ENCODE measurements around the gene MLIP. TPM values are rescaled to one million over a fixed set of nuclear protein-coding genes. Genes with fewer than 3 reads are reported as not detected.

The MLIP gene
- total RNA-seq, 2 donors from 2014 or later, result 2.1 to 2.7 TPM

DNA sequence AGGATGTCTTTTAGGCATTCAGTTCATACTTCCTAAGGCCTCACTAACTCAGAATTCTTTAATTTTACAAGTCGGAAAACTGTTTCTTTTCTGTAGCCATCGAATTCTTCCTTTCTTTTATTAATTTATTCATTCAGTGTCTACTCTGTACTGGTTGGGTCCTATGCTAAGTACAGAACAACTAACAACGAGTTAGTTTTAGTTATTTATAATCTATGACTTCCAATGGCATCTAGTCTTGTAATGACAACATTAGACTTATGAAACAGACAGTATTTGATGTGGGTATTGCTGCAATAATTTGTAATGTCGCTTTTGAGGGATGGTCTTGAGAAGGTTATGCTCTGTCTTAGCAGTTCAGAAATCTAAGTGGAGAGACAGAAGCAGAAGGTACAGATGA lies 141.7 kb downstream of the MLIP start:
- DNase-seq (no peak), ATAC-seq (no peak)
- intact Hi-C loops (cut with DNase I, micrococcal nuclease), result no loop called here

- ATAC-seq (no peak), DNase-seq (no peak)
- intact Hi-C loops (cut with DNase I, micrococcal nuclease), result no loop called here
These were observed 143.6 kb downstream of the MLIP start for GRCh38 chr6:54254886-54255285.

DNA sequence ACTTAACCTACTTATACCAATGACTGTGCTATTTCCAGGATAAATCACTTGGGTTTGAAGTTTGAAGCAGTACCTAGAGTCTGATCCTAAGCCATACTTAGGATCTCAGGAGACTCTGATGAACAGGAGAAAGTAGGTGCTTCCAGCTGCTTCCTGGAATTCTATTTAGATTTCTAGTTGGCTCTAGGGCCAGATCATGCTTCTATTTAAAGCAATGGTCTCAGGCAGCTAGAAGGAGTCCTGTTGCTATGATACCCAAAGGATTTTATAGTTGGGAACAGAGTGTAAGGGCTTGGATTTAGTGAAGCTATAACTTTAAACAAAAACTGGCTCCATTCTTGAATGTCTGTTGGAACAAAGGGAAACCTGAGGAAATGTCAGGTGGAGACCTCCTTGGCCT lies 144.6 kb downstream of the MLIP start:
- no peak for ATAC-seq
- intact Hi-C loops (cut with DNase I, micrococcal nuclease), result no loop called here
- DNase-seq, result no peak

GRCh38 chr6:54260025-54260424 lies 148.8 kb downstream of the MLIP start:
- ATAC-seq (no peak), DNase-seq (no peak)
- intact Hi-C loops (cut with DNase I, micrococcal nuclease), result no loop called here

DNA sequence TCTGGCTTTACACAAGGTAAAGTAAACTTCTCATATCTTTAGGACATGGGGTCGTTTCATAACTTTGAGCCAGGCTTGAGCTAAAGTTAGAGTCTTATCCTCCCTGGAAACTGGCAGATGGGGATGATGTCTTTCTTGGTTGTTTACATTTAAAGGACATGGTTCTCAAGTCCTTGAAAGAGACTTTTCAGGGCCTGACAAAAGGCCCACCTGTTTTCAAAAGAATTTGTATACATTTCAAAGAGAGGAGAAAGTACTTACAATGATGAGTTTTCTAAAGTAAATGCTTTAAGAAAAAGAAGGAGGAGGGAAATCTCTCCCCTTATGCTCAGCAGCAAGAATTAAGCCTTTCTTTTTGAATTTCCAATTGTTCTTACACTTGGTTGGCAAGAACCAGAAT lies 151.3 kb downstream of the MLIP start:
- DNase-seq (no peak), ATAC-seq (no peak)
- intact Hi-C loops (cut with DNase I, micrococcal nuclease), result no loop called here

DNA sequence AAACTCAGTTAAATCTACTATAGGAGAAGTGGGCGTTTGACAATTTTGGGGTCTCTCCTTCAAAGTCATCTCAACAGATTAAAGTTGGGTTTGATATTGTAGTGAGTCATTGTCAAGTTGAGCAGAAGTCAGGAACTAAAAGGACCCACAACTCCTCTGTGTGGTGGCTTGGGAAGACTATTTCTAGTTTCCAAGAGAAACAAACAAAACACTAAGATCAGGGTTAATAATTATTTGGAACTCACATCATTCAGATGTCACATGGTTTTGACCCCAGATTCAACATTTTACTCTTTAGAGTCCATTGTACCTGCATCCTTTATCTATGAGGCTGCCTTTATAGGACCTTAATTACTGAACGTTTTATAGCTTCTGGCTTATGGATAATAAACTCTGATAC lies 151.7 kb downstream of the MLIP start:
- ATAC-seq (peak; percentile 34), DNase-seq (no peak)
- intact Hi-C loops (cut with DNase I, micrococcal nuclease), result no loop called here

DNA sequence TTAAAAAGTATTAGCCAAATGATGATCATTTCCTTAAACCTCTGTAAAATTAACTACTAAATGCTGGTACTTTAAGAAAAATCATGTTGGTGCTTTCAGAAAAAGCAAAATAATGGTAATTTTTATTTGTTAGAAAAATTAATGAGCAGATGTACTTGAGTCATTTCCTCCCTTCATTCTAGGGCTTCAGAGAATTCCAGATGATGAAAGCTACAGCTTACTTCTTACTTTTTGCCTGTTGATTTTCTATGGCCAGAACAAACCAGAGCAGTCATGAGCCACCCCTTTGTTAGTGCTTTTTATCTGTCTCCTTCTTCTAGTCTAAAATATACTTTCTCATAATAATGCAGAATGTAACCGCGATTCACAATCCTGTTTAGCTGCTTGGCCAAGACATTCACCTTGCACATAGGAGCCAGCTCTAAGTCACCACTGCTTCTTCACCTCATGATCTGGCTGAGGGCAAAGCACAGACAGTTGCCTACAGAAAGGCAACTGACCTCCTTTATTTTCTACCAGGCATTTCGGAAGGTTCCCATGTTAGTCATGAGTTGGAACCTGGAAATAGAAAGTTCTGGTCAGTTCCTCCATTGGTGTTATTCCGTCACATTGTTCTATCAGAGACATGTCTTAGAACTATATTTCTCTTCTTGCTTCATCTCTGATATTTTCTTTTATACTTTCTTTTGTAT lies 153.5 kb downstream of the MLIP start:
- intact Hi-C loops (cut with DNase I, micrococcal nuclease), result no loop called here
- ATAC-seq (no peak), DNase-seq (no peak)

- intact Hi-C loops (cut with DNase I, micrococcal nuclease), result no loop called here
- no peak for ATAC-seq
- DNase-seq, result no peak
These were observed 155.2 kb downstream of the MLIP start for GRCh38 chr6:54266400-54266923.

DNA sequence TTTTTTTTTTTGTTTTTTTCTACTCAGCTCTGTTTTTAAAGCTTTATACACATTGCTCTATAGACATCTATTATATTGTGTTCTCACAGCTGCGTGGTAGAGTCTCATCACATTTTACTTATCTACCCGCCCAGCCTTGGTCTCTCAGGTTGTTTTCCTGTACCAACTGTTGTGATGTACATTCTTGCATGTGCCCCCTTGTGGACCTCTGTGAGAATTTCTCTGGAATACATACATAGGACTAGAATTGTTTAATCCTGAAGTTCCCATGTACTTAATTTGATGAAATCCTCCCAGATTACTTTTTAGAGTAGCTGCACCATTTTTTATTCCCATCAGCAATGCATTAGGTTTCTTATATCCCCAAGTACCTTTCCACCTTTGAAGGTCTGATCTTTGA lies 156.6 kb downstream of the MLIP start:
- intact Hi-C loops (cut with DNase I, micrococcal nuclease), result no loop called here
- ATAC-seq (peak; percentile 62), DNase-seq (peak; percentile 27 to 33)

- DNase-seq (no peak), ATAC-seq (no peak)
- intact Hi-C loops (cut with DNase I, micrococcal nuclease), result no loop called here
These were observed 162.1 kb downstream of the MLIP start for GRCh38 chr6:54273214-54273820.

- DNase-seq, result no peak
These were observed 163.1 kb downstream of the MLIP start for GRCh38 chr6:54274383-54274782.

GRCh38 chr6:54282186-54282585 lies 170.9 kb downstream of the MLIP start:
- intact Hi-C loops (cut with DNase I, micrococcal nuclease), result no loop called here
- ATAC-seq, result no peak

More at GRCh38 chr6:54274383-54274782, 163.1 kb downstream of the MLIP start:
- no peak for ATAC-seq
- intact Hi-C loops (cut with DNase I, micrococcal nuclease), result no loop called here

GRCh38 chr6:54284161-54284860 lies 173.1 kb downstream of the MLIP start:
- intact Hi-C loops (cut with DNase I, micrococcal nuclease), result no loop called here
- ATAC-seq (peak; percentile 85), DNase-seq (no peak)

More at GRCh38 chr6:54282186-54282585, 170.9 kb downstream of the MLIP start:
- DNase-seq, result no peak

GRCh38 chr6:54285595-54285994 lies 174.4 kb downstream of the MLIP start:
- intact Hi-C loops (cut with DNase I, micrococcal nuclease), result no loop called here
- no peak for DNase-seq
- ATAC-seq, result no peak

DNA sequence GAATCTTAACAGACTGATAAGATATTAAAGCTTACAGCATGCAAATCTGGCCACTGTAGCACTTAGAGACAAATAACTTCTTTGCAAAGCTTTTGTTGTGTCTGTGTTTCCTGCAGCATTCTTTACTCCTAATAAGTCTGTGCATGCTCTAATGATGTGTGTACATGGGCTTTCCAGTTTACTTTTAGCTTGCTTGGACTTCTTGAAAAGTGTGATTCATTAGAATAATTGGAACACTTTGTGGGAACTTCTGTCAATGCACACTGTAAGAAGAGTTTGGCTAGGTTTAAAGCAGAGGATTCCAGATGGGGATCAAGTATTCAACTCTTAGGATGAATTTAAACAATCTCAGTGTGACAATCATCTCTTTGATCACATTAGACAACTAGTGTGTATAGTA lies 174.9 kb downstream of the MLIP start:
- intact Hi-C loops (cut with DNase I, micrococcal nuclease), result no loop called here
- ATAC-seq, result no peak
- no peak for DNase-seq

DNA sequence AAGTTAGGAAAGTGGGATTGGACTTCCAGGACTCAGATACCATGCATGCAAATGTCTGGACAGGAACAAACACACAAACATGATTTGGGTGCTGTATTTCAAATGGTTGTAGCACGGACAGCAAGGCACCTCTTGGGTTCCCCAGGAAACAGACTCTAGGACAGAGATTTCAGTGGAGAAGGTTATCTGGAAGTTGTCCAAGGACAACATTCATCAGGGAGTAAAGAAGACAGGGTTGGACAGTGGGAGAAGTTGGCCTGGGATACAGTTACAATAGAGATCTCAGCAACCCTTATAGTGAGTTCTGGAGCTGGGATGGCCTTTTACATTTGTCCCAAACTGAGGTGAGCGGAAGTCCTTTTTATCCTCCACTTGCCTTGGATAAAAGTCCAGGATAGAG lies 177.2 kb downstream of the MLIP start:
- ATAC-seq (no peak), DNase-seq (no peak)
- intact Hi-C loops (cut with DNase I, micrococcal nuclease), result no loop called here

GRCh38 chr6:54289426-54289825 lies 178.2 kb downstream of the MLIP start:
- intact Hi-C loops (cut with DNase I, micrococcal nuclease), result no loop called here
- DNase-seq (no peak), ATAC-seq (no peak)

- no peak for DNase-seq
- ATAC-seq, result no peak
- intact Hi-C loops (cut with DNase I, micrococcal nuclease), result no loop called here
These were observed 179.9 kb downstream of the MLIP start for GRCh38 chr6:54291146-54291545.

DNA sequence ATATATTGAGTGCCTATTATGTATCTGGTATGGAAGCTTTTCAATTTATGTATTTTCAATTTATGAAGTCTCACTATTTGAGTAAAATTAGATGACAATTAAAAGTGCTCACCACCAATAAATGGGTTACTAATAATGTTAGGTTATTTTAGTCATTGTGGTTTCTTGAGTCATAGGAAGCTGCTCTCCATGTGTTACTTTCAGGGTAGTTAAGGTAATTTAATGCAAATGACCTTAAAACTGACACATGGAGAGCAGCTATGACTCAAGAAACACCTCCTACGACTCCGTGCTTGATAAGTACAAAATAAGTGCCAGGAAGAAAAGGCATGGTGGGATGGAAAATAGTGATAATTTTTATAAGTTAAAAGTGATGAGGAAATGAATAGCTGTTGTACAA lies 180.5 kb downstream of the MLIP start:
- ATAC-seq, result no peak
- intact Hi-C loops (cut with DNase I, micrococcal nuclease), result no loop called here
- no peak for DNase-seq

- no peak for DNase-seq
- ATAC-seq, result no peak
- intact Hi-C loops (cut with DNase I, micrococcal nuclease), result no loop called here
These were observed 183.8 kb downstream of the MLIP start for GRCh38 chr6:54294965-54295532.
